H1 (cell line): ENCODE data around the gene GDPD4. TPM values are rescaled to one million over a fixed set of nuclear protein-coding genes. Genes with fewer than 3 reads are reported as not detected.

Experiments used
- CEBPB ChIP-seq: IDR thresholded peaks from 2 replicates; pipeline ENCODE4 v1.6.1; 2012; ENCODE audit warnings: low read depth, low read length
- FOSL1 ChIP-seq: IDR thresholded peaks from 2 replicates; pipeline ENCODE4 v1.6.1; 2011; ENCODE audit warnings: mild to moderate bottlenecking, low read depth, low read length, moderate library complexity; ENCODE audit not compliant: insufficient read depth
- JUN ChIP-seq: IDR thresholded peaks from 2 replicates; pipeline ENCODE4 v1.6.1; 2011; ENCODE audit warnings: low read depth, mild to moderate bottlenecking, improper control_type of control experiment, low read length
- RBBP5 ChIP-seq: IDR thresholded peaks from 2 replicates; pipeline ENCODE4 v1.7.1; 2012; ENCODE audit warnings: low read depth, mild to moderate bottlenecking, inconsistent platforms, low read length, moderate library complexity, borderline replicate concordance
- TAF1 ChIP-seq: IDR thresholded peaks from 2 replicates; pipeline ENCODE4 v1.6.1; 2011; ENCODE audit warnings: mild to moderate bottlenecking, low read depth, low read length
- TBP ChIP-seq: IDR thresholded peaks from 2 replicates; pipeline ENCODE4 v1.6.1; 2011; ENCODE audit warnings: low read depth, low read length, improper control_type of control experiment
- polyA plus RNA-seq, 7 experiments: library from polyadenylated mRNA; depleted of rRNA in 3 of 7; stranded (reverse) in 5 of 7; unstranded in 2 of 7; fragments of >200 nt in 5 of 7; fragments of 200-250 nt in 2 of 7; gene quantifications; 1 replicate in 5 of 7; 2 replicates in 1 of 7; 4 replicates in 1 of 7; pipeline versions ENCODE4 v1.2.1 to v1.2.3, GENCODE V29; 2011 to 2013; ENCODE audit warnings: missing spikeins in 2 of 7, mixed read lengths in 2 of 7
- total RNA-seq: library from RNA; stranded (reverse); fragmentation: NEBNext Ultra II Directional; extraction: Animal tissue kit (Norgen Biotek cat#: 25700); gene quantifications from 2 replicates; pipeline ENCODE4 v1.2.1, GENCODE V29; 2021
- TF ChIP-seq, protein P1 (sequence below): fragments of 300-600 bp; sonication (generic); IDR thresholded peaks from 2 replicates; pipeline ENCODE4 v1.7.1; 2012; ENCODE audit warnings: low read length, moderate library complexity, mild to moderate bottlenecking, inconsistent platforms; ENCODE audit not compliant: insufficient replicate concordance

Gene GDPD4
- total and polyA plus RNA-seq, 2 of the 8 experiments (the other 6 are each of a cell fraction or from before 2014, with no cell fraction given) = not detected

DNA sequence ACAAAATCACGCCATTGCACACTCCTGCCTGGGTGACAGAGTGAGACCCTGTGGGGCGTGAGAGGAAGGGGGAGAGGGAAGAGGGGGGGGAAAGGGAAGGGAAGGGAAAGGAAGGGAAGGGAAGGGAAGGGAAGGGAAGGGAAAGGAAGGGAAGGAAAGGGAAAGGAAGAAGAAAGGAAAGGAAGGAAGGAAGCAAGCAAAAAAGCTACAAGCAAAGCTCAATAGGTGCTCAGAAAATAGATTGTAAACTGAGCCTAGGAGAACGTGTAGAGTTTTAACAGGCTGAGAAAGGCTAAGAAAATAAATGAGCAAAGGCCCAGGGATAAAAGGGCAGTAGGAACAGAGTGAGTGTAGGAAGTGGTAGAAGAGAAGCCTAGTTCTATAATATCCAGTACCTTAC, 30.8 kb upstream of the GDPD4 start (continued):
- TF ChIP-seq, protein P1, sequence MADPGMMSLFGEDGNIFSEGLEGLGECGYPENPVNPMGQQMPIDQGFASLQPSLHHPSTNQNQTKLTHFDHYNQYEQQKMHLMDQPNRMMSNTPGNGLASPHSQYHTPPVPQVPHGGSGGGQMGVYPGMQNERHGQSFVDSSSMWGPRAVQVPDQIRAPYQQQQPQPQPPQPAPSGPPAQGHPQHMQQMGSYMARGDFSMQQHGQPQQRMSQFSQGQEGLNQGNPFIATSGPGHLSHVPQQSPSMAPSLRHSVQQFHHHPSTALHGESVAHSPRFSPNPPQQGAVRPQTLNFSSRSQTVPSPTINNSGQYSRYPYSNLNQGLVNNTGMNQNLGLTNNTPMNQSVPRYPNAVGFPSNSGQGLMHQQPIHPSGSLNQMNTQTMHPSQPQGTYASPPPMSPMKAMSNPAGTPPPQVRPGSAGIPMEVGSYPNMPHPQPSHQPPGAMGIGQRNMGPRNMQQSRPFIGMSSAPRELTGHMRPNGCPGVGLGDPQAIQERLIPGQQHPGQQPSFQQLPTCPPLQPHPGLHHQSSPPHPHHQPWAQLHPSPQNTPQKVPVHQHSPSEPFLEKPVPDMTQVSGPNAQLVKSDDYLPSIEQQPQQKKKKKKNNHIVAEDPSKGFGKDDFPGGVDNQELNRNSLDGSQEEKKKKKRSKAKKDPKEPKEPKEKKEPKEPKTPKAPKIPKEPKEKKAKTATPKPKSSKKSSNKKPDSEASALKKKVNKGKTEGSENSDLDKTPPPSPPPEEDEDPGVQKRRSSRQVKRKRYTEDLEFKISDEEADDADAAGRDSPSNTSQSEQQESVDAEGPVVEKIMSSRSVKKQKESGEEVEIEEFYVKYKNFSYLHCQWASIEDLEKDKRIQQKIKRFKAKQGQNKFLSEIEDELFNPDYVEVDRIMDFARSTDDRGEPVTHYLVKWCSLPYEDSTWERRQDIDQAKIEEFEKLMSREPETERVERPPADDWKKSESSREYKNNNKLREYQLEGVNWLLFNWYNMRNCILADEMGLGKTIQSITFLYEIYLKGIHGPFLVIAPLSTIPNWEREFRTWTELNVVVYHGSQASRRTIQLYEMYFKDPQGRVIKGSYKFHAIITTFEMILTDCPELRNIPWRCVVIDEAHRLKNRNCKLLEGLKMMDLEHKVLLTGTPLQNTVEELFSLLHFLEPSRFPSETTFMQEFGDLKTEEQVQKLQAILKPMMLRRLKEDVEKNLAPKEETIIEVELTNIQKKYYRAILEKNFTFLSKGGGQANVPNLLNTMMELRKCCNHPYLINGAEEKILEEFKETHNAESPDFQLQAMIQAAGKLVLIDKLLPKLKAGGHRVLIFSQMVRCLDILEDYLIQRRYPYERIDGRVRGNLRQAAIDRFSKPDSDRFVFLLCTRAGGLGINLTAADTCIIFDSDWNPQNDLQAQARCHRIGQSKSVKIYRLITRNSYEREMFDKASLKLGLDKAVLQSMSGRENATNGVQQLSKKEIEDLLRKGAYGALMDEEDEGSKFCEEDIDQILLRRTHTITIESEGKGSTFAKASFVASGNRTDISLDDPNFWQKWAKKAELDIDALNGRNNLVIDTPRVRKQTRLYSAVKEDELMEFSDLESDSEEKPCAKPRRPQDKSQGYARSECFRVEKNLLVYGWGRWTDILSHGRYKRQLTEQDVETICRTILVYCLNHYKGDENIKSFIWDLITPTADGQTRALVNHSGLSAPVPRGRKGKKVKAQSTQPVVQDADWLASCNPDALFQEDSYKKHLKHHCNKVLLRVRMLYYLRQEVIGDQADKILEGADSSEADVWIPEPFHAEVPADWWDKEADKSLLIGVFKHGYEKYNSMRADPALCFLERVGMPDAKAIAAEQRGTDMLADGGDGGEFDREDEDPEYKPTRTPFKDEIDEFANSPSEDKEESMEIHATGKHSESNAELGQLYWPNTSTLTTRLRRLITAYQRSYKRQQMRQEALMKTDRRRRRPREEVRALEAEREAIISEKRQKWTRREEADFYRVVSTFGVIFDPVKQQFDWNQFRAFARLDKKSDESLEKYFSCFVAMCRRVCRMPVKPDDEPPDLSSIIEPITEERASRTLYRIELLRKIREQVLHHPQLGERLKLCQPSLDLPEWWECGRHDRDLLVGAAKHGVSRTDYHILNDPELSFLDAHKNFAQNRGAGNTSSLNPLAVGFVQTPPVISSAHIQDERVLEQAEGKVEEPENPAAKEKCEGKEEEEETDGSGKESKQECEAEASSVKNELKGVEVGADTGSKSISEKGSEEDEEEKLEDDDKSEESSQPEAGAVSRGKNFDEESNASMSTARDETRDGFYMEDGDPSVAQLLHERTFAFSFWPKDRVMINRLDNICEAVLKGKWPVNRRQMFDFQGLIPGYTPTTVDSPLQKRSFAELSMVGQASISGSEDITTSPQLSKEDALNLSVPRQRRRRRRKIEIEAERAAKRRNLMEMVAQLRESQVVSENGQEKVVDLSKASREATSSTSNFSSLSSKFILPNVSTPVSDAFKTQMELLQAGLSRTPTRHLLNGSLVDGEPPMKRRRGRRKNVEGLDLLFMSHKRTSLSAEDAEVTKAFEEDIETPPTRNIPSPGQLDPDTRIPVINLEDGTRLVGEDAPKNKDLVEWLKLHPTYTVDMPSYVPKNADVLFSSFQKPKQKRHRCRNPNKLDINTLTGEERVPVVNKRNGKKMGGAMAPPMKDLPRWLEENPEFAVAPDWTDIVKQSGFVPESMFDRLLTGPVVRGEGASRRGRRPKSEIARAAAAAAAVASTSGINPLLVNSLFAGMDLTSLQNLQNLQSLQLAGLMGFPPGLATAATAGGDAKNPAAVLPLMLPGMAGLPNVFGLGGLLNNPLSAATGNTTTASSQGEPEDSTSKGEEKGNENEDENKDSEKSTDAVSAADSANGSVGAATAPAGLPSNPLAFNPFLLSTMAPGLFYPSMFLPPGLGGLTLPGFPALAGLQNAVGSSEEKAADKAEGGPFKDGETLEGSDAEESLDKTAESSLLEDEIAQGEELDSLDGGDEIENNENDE = no peak
- TF ChIP-seq FOSL1 (no peak), JUN (no peak), TBP (no peak), CEBPB (no peak), RBBP5 (no peak), TAF1 (no peak)
